GM12801 (cell line): ENCODE data around the gene IKZF2.

ENCODE experiments used
- TF ChIP-seq, protein P1 (sequence below): IDR thresholded peaks from one replicate; pipeline ENCODE4 v1.5.1; 2011; ENCODE audit warnings: control low read depth; ENCODE audit not compliant: insufficient read length; ENCODE audit errors: extremely low read depth

IKZF2 gene

DNA sequence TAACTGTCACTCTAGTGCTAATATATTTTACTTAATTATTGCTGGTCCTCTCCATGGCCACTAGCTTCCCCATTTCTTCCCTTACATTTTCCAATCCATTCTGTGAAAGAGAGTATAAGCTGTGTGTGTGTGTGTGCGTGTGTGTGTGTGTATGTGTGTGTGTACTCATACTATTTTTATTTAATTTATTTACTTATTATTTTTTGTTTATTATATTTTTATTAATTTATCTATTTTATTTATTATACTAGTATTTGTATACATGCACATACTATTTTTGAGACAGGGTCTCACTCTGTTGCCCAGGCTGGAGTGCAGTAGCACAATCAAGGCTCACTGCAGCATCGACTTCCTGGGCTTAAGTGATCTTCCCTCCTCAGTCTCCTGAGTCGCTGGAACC lies 59.6 kb downstream of the IKZF2 start:
- TF ChIP-seq, protein P1, sequence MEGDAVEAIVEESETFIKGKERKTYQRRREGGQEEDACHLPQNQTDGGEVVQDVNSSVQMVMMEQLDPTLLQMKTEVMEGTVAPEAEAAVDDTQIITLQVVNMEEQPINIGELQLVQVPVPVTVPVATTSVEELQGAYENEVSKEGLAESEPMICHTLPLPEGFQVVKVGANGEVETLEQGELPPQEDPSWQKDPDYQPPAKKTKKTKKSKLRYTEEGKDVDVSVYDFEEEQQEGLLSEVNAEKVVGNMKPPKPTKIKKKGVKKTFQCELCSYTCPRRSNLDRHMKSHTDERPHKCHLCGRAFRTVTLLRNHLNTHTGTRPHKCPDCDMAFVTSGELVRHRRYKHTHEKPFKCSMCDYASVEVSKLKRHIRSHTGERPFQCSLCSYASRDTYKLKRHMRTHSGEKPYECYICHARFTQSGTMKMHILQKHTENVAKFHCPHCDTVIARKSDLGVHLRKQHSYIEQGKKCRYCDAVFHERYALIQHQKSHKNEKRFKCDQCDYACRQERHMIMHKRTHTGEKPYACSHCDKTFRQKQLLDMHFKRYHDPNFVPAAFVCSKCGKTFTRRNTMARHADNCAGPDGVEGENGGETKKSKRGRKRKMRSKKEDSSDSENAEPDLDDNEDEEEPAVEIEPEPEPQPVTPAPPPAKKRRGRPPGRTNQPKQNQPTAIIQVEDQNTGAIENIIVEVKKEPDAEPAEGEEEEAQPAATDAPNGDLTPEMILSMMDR = no peak

DNA sequence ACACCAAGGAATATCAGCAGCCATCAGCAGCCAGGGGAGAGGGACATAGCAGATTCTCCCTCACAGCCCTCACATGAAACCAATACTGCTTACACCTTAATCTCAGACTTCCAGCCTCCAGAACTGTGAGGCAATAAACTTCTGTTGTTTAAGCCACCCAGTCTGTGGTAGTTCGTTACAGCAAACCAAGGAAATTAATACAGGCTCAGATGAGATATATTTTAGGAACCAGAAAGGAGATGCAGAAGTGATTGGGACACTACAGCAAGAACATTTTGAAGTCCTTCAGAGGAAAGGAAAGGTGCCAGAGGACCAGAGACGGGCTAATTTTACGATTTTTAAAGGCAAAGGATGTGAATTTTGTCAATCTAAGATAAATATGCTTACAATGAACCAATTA lies 60.6 kb downstream of the IKZF2 start:
- TF ChIP-seq, protein P1 = no peak

DNA sequence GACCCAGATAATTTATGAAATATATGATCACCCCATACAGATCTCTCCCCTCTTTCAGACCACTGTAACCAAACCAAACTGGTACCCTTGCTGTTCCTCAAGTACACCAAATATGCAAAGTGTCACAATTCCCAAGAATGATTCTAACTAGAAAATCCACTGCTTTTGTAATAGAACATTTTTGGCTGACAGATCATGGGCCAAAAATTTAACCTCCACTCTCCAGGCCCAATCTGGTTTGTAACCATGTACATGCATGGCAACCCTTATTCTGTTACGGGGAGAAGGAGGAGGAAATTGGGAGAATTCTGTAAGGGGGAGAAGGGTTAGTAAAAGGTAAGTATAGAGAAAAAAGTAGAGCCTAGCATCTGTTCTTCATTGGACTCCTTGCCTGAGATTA lies 62.0 kb downstream of the IKZF2 start:
- TF ChIP-seq, protein P1 = no peak

DNA sequence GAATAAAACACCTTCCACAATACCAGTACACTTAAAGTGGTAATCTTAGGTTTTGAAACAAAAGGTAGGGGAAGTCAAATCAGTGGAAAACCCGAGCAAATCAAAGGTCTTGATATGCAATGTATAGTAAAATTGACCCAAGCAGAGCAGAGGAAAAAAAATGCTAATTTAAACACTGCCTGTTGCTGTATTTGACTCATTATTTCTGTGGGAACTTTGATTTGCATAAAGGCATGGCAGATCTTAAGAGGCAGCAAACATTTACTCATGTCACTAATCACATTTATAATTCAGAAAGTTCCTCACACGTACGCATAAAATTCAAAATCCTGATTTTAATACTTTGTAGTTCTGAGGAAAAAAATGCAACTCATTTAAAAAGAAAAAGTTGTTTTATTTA lies 64.4 kb downstream of the IKZF2 start:
- TF ChIP-seq, protein P1 = no peak

DNA sequence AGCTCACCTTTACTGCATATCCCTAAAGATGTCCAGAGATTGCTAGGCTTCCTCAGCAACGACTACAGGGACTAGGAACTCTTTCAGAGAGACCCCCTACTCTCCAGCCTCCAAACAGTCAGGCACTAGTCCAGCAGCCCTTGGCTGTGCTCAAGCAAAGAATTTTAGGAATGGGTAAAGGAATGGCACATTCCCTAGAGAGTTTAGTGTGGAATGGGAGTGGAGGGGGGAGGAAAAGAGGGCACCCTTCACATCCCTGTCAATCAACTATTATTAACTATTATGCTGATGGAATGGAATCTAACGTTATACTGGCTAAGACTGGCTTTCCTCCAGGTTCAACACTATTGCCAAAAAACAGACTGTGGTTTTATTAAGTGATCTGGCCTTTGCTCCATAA lies 64.8 kb downstream of the IKZF2 start:
- TF ChIP-seq, protein P1 = no peak

DNA sequence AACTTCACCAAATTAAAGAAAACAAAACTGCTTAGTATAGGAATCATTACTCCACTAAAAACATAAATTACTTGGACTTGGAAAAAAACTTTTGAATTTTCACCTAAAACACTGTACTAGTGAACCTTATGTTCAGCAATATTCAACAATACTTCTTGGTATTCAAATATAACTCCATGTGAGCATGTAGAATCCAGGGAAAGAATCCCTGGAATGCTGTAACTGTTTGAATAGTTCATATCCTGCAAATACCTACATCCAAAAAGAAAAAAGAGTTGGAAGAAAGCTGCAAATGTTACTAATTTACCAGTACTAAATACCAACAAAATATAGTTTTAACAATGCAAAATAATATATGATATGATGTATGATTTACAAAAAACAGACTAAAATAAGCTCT lies 65.4 kb downstream of the IKZF2 start:
- TF ChIP-seq, protein P1 = no peak

DNA sequence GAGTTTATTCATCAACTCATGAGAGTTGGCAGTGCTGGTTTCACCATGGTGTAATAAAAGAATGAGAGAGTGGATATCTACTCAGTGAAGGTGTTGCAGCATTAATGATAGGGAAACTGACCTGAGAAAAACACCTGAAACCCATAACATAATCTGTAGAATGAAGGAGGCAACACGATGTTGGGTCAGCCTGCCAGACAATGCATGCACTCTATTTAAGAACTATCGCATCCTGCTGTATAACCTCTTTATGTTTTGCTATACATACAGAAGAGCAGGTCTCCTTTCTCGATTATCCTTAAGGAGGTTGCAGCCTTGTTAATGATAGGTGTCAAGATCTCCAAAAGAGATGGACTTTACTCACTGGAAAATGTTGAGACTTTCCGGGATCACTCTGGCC lies 65.9 kb downstream of the IKZF2 start:
- TF ChIP-seq, protein P1 = no peak

DNA sequence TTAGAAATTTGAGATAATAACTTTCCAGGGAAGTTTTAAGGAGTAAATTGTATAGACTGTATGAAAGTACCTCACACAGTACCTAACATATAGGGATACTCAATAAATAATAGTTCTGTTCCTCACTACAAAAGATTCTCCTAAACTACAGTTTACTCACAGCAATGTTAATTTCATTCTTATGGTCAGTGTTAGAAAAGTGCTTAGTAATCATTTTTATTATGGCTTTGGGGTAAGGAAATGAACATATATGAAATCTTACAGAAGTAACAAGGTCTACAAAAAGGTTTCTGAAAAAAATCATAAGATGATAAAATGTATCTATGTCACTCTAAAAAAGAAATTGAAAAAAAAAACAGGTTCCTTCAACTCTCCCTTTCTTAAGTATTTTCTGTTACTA lies 67.2 kb downstream of the IKZF2 start:
- TF ChIP-seq, protein P1 = no peak
